SK-N-SH (cell line): Measurements from ENCODE around the gene RERG. TPM values are rescaled to one million over a fixed set of nuclear protein-coding genes. Genes with fewer than 3 reads are reported as not detected.

Experiments
- CTCF ChIA-PET: fragments of 300-600, 350-600 bp; formaldehyde crosslinking; extraction: SDS; loops from one replicate; lab custom pipeline; 2021; lab: Yijun Ruan, JAX
- POLR2A ChIA-PET: fragments of 350-600 bp; sonication (Branson Sonifier 250); formaldehyde crosslinking; extraction: SDS; loops from one replicate; lab custom pipeline; 2020; ENCODE audit warnings: antibody characterized with exemption, inconsistent platforms; lab: Yijun Ruan, JAX
- DNase-seq: peaks from one replicate; pipeline ENCODE4 v3.0.0; 2012
- H2AFZ ChIP-seq: fragments of 200-600 bp; sonication (generic); 2 replicates; pipeline ENCODE4 v1.8.1; 2016; ENCODE audit warnings: antibody characterized with exemption, mild to moderate bottlenecking, low read depth
- H3F3A ChIP-seq: fragments of 200-600 bp; sonication (generic); replicated peaks from 2 replicates; pipeline ENCODE3; 2016; ENCODE audit warnings: antibody characterized with exemption, mild to moderate bottlenecking; ENCODE audit not compliant: insufficient read depth
- H3K27ac ChIP-seq, 2 experiments: fragments of 200-500 bp in 1 of 2; fragments of 200-600 bp in 1 of 2; sonication (Bioruptor generic) in 1 of 2; sonication (generic), shearing (Covaris generic) in 1 of 2; 2 replicates each; pipeline versions ENCODE4 v1.5.1 to v1.6.1; 2014 to 2016; ENCODE audit warnings: low read depth in 2 of 2, inconsistent platforms in 1 of 2, low read length in 1 of 2, mild to moderate bottlenecking in 1 of 2, mixed read lengths in 1 of 2
- H3K27me3 ChIP-seq: fragments of 200-600 bp; sonication (generic), shearing (Covaris generic); 2 replicates; pipeline ENCODE4 v1.6.1; 2016; ENCODE audit warnings: mixed run types; ENCODE audit not compliant: insufficient read depth
- H3K36me3 ChIP-seq, 2 experiments: fragments of 200-500 bp in 1 of 2; fragments of 200-600 bp in 1 of 2; sonication (Bioruptor generic) in 1 of 2; sonication (generic) in 1 of 2; replicated peaks in 1 of 2; 2 replicates each; pipeline versions ENCODE3 to v1.5.1; 2014 to 2016; ENCODE audit warnings: low read length in 1 of 2, mild to moderate bottlenecking in 1 of 2; ENCODE audit not compliant: insufficient read depth in 2 of 2, control insufficient read depth in 1 of 2
- H3K4me1 ChIP-seq, 2 experiments: fragments of 200-500 bp in 1 of 2; fragments of 200-600 bp in 1 of 2; sonication (Bioruptor generic) in 1 of 2; sonication (generic), shearing (Covaris generic) in 1 of 2; 2 replicates each; pipeline versions ENCODE4 v1.5.1 to v1.6.1; 2014 to 2016; ENCODE audit warnings: low read depth in 1 of 2, low read length in 1 of 2, mixed run types in 1 of 2; ENCODE audit not compliant: insufficient read depth in 2 of 2, control insufficient read depth in 1 of 2
- H3K4me2 ChIP-seq: fragments of 200-600 bp; sonication (generic), shearing (Covaris generic); 2 replicates; pipeline ENCODE4 v1.6.1; 2017; ENCODE audit warnings: mixed run types
- H3K4me3 ChIP-seq, 2 experiments: fragments of 200-500 bp in 1 of 2; fragments of 200-600 bp in 1 of 2; sonication (Bioruptor generic) in 1 of 2; sonication (generic), shearing (Covaris generic) in 1 of 2; 2 replicates each; pipeline versions ENCODE4 v1.5.1 to v1.8.1; 2014 to 2016; ENCODE audit warnings: low read depth in 2 of 2, inconsistent platforms in 1 of 2, low read length in 1 of 2, mild to moderate bottlenecking in 1 of 2, mixed read lengths in 1 of 2, moderate library complexity in 1 of 2
- H3K79me2 ChIP-seq: fragments of 200-600 bp; sonication (generic); 2 replicates; pipeline ENCODE4 v1.8.1; 2017; ENCODE audit warnings: mild to moderate bottlenecking; ENCODE audit not compliant: insufficient read depth
- H3K9ac ChIP-seq: fragments of 200-600 bp; sonication (generic); 2 replicates; pipeline ENCODE4 v1.6.1; 2017; ENCODE audit warnings: mixed run types
- H3K9me2 ChIP-seq: fragments of 200-600 bp; sonication (generic); 2 replicates; pipeline ENCODE4 v1.6.1; 2017; ENCODE audit warnings: mixed run types
- H3K9me3 ChIP-seq: fragments of 200-600 bp; sonication (generic); 2 replicates; pipeline ENCODE4 v1.6.1; 2017; ENCODE audit warnings: mixed run types, mild to moderate bottlenecking, moderate library complexity
- H4K20me1 ChIP-seq: fragments of 200-600 bp; sonication (generic); 2 replicates; pipeline ENCODE4 v1.6.1; 2017; ENCODE audit warnings: mild to moderate bottlenecking, mixed run types; ENCODE audit not compliant: insufficient read depth
- CTCF ChIP-seq: fragments of 200-600 bp; sonication (generic); IDR thresholded peaks from 2 replicates; pipeline ENCODE4 v1.6.1; 2017; ENCODE audit warnings: antibody characterized with exemption, mild to moderate bottlenecking, moderate library complexity
- ELF1 ChIP-seq: IDR thresholded peaks from 2 replicates; pipeline ENCODE4 v1.4.0; 2012
- FOSL2 ChIP-seq: IDR thresholded peaks from 2 replicates; pipeline ENCODE4 v1.4.0; 2012; ENCODE audit warnings: low read depth, mild to moderate bottlenecking, moderate library complexity, borderline replicate concordance
- GABPA ChIP-seq: IDR thresholded peaks from 2 replicates; pipeline ENCODE4 v1.4.0; 2012; ENCODE audit warnings: low read depth, mild to moderate bottlenecking
- GATA2 ChIP-seq: sonication (generic); formaldehyde crosslinking; IDR thresholded peaks from 2 replicates; pipeline ENCODE4 v1.5.0; 2020; ENCODE audit warnings: mild to moderate bottlenecking, missing genetic modification reagents
- IRF3 ChIP-seq: fragments of 150-350 bp; IDR thresholded peaks from 2 replicates; pipeline ENCODE4 v1.6.1; 2016; ENCODE audit warnings: mild to moderate bottlenecking, low read depth, low read length
- NFIC ChIP-seq: IDR thresholded peaks from 2 replicates; pipeline ENCODE4 v1.4.0; 2012; ENCODE audit warnings: borderline replicate concordance
- NRF1 ChIP-seq: IDR thresholded peaks from 2 replicates; pipeline ENCODE4 v1.6.1; 2012; ENCODE audit warnings: low read depth, mild to moderate bottlenecking, low read length
- PBX3 ChIP-seq: IDR thresholded peaks from 2 replicates; pipeline ENCODE4; 2012
- POLR2AphosphoS5 ChIP-seq: IDR thresholded peaks from 2 replicates; pipeline ENCODE4 v1.6.1; 2012; ENCODE audit warnings: low read depth, low read length
- REST ChIP-seq: IDR thresholded peaks from 2 replicates; pipeline ENCODE4 v1.6.1; 2012; ENCODE audit warnings: mild to moderate bottlenecking, low read depth, low read length, moderate library complexity
- RFX5 ChIP-seq: IDR thresholded peaks from 2 replicates; pipeline ENCODE4 v1.6.1; 2012; ENCODE audit warnings: mild to moderate bottlenecking, improper control_type of control experiment, low read length
- RXRA ChIP-seq: IDR thresholded peaks from 2 replicates; pipeline ENCODE4 v1.4.0; 2012; ENCODE audit warnings: low read depth, mild to moderate bottlenecking, borderline replicate concordance
- SMC3 ChIP-seq: IDR thresholded peaks from 2 replicates; pipeline ENCODE4 v1.6.1; 2012; ENCODE audit warnings: low read depth, low read length, improper control_type of control experiment
- TAF1 ChIP-seq: IDR thresholded peaks from 2 replicates; pipeline ENCODE4 v1.6.1; 2012; ENCODE audit warnings: low read depth, mild to moderate bottlenecking, low read length, moderate library complexity, borderline replicate concordance
- TCF12 ChIP-seq: IDR thresholded peaks from 2 replicates; pipeline ENCODE4 v1.4.0; 2012
- YY1 ChIP-seq: IDR thresholded peaks from 2 replicates; pipeline ENCODE4 v1.4.0; 2012; ENCODE audit warnings: low read depth, mild to moderate bottlenecking
- WGBS: methylation state at CpG from one replicate; pipeline ENCODE4 v1.1.6; 2017; ENCODE audit warnings: low lambda C conversion rate; 5-methylcytosine and 5-hydroxymethylcytosine counted together
- polyA plus RNA-seq, 3 experiments: library from polyadenylated mRNA; depleted of rRNA; stranded (reverse); fragments of >200 nt; gene quantifications; 2 replicates each; pipeline ENCODE4 v1.2.3, GENCODE V29; 2012

Gene RERG
- polyA plus RNA-seq, 1 of the 3 experiments (the other 2 are of a cell fraction) = 0.49 TPM

- ChIA-PET POLR2A (no interaction called here), CTCF (no interaction called here)
- no peak for DNase-seq
- Histone ChIP-seq H3K4me1 (no peaks in the 10 kb centered on the region), H3K4me2 (no peak overlapping the region), H3K9me3 (peaks cover 3% of the 10 kb centered on the region; the same call in 1 of the 2 replicates), H3K36me3 (no peaks in the 10 kb centered on the region), H3F3A (no peaks in the 10 kb centered on the region), H3K79me2 (no peaks in the 10 kb centered on the region), H3K9ac (no peak overlapping the region), H3K9me2 (no peaks in the 10 kb centered on the region), H2AFZ (no peak overlapping the region), H3K27ac (no peak overlapping the region), H4K20me1 (no peaks in the 10 kb centered on the region), H3K27me3 (no peaks in the 10 kb centered on the region; the same call in 1 of the 2 replicates), H3K4me3 (no peak overlapping the region)
- 36% methylated on average over 5 of the region's 5 CpGs for WGBS
- TF ChIP-seq NRF1 (no peak), ELF1 (no peak), REST (no peak), TAF1 (no peak), CTCF (no peak), TCF12 (no peak), YY1 (no peak), GABPA (no peak), NFIC (no peak), POLR2AphosphoS5 (no peak), FOSL2 (no peak), RFX5 (no peak), SMC3 (no peak), GATA2 (CRISPR knock-in tag) (no peak), PBX3 (no peak), IRF3 (no peak), RXRA (no peak)
Observed at GRCh38 chr12:15168026-15168678, 53.1 kb downstream of the RERG start.
